Measurements from ENCODE around the gene RASGRP4.

GRCh38 chr19:38401148-38401547 lies 24.9 kb downstream of the RASGRP4 start:
- TF ChIP-seq POLR2AphosphoS5 (IDR thresholded peaks at IDR 0.05) (no peak), CTCF (IDR thresholded peaks at IDR 0.05) (no peak), POLR2A (IDR thresholded peaks at IDR 0.05) (no peak)

All from transverse colon (tissue), 4 donors.